Activated CD4-positive, alpha-beta T cell treated with anti-CD3 and anti-CD28 coated beads for 36 hours (primary cell): ENCODE results near the gene USP48. TPM values are rescaled to one million over a fixed set of nuclear protein-coding genes. Genes with fewer than 3 reads are reported as not detected.
A peak's percentile ranks its signal among the peaks of the same experiment; 100 is the strongest.

Source experiments
- ATAC-seq: fragments of 200-7000 bp; cut with Tn5 transposase; one replicate; pipeline ENCODE4 v1.10.0; 2021; ENCODE audit warnings: mild to moderate bottlenecking, moderate library complexity
- CTCF ChIA-PET: fragments of 350-600 bp; sonication (Branson Sonifier 250); formaldehyde crosslinking; loops from one replicate; lab custom pipeline; 2021; ENCODE audit warnings: antibody characterized with exemption; lab: Charles Lee
- POLR2A ChIA-PET: fragments of 350-600 bp; sonication (Branson Sonifier 250); formaldehyde crosslinking; loops from one replicate; lab custom pipeline; 2021; ENCODE audit warnings: antibody characterized with exemption, inconsistent platforms; lab: Charles Lee
- DNase-seq: peaks from one replicate; pipeline ENCODE4 v3.0.0-alpha.2; 2020
- H3K27ac Mint-ChIP-seq: one replicate; pipeline ENCODE4 v1.8.0; 2021; ENCODE audit warnings: mixed read lengths
- H3K27me3 Mint-ChIP-seq: one replicate; pipeline ENCODE4 v1.8.0; 2021; ENCODE audit warnings: mixed read lengths
- H3K36me3 Mint-ChIP-seq: one replicate; pipeline ENCODE4 v1.8.0; 2021; ENCODE audit warnings: low read depth, mixed read lengths
- H3K4me1 Mint-ChIP-seq: one replicate; pipeline ENCODE4 v1.8.0; 2021; ENCODE audit warnings: mixed read lengths
- H3K4me3 Mint-ChIP-seq: one replicate; pipeline ENCODE4 v1.8.0; 2021; ENCODE audit warnings: mild to moderate bottlenecking, moderate library complexity, mixed read lengths
- H3K9me3 Mint-ChIP-seq: one replicate; pipeline ENCODE4 v1.8.0; 2021; ENCODE audit warnings: low read depth, mixed read lengths
- intact Hi-C, 2 experiments: fragments of 100-400 bp; cut with DNase I in 1 of 2; cut with micrococcal nuclease in 1 of 2; formaldehyde crosslinking; loops; one replicate each; pipeline versions ENCODE4 v1.14.2 to v1.15.1; 2022 to 2024; cut with DNase I, micrococcal nuclease
- total RNA-seq, 2 experiments: library from RNA; stranded (reverse); gene quantifications; one replicate each; pipeline ENCODE4 v1.2.3, GENCODE V29; 2021

Gene USP48
- total RNA-seq, 2 experiments from 2014 or later = 66.9 to 81.5 TPM

DNA sequence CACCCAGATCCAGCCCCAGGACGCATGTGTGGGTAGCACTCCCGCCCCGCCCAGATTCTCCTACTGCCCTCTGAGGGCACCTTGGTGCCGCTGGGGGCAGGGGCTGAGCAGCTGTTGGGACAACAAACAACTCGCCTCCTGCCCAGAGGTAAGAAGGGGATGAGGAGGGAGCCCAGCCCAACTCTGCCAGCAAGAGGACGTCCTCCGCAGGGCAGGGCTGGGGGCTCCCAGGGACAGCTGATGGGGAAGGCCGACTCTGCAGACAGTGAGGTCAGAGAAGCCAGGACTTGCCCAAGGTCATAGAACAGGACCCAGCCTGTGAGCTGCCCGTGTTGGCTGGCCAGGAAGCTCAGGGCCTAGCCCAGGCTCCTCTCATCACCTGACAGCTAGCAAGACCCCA, 132.5 kb downstream of the USP48 start:
- ChIA-PET CTCF (interaction anchor here (0.7 kb wide), 1 partner anchor 167 kb away, joined by 4 read pairs; no protein-coding TSS in a partner anchor), POLR2A (no interaction called here)
- no peak overlapping the region for H3K4me3 Mint-ChIP-seq
- DNase-seq (no peak), ATAC-seq (no peak)
- peaks cover 16% of the 10 kb centered on the region for H3K27me3 Mint-ChIP-seq
- intact Hi-C loops = loop anchor here in 1 of 2 experiments (10.0 kb wide), 1 partner anchor 396 kb away; no protein-coding TSS in a partner anchor
- H3K9me3 Mint-ChIP-seq = no peaks in the 10 kb centered on the region
- no peak overlapping the region for H3K27ac Mint-ChIP-seq
- H3K4me1 Mint-ChIP-seq = peaks cover 13% of the 10 kb centered on the region
- H3K36me3 Mint-ChIP-seq = no peaks in the 10 kb centered on the region

DNA sequence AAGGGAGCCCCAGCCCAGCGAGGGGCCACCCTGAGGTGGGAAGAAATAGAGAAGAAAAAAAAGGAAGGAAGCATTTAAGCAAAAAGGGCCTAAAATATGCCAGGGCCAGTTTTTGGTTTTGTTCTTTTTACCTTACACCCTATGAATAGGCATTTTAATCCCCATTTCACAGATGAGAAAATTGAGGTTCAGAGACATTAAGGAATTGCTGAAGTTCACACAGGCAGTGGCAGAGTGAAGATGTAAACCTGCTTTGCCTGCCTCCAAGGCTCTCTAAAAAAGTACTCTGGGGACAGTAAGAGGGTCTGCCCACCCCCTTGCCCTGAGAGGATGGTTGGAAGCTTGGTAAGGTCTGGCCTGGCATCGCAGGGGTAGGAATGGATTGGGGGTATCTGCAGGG, 133.6 kb downstream of the USP48 start:
- no peak for DNase-seq
- no peak for ATAC-seq
- Mint-ChIP-seq H3K27ac (no peak overlapping the region), H3K4me3 (no peak overlapping the region), H3K9me3 (no peaks in the 10 kb centered on the region), H3K27me3 (peaks cover 16% of the 10 kb centered on the region), H3K36me3 (no peaks in the 10 kb centered on the region), H3K4me1 (peaks cover 13% of the 10 kb centered on the region)
- POLR2A ChIA-PET = no interaction called here
- intact Hi-C loops = no loop called here
- CTCF ChIA-PET = no interaction called here

DNA sequence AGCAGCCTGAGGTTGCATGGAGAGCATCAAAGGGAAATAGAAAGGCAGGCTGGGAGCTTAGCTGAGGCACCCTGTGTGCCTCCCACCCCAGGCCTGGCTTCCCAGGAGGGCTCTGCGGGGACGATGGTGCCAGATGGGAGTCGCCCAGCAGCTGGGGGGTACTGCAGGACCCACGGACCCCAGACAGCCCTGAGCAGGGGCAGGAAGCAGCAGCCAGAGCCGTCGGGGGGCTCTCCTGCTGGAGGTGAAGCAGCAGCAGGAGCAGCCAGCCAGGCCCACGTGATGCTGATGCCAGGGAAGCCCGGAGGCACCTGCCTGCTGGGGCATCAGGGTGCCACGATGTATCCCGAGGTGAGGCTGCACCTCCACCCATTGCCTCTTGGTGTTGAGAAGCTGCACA, 134.2 kb downstream of the USP48 start:
- H3K36me3 Mint-ChIP-seq = no peaks in the 10 kb centered on the region
- no peak for ATAC-seq
- intact Hi-C loops = loop anchor here in 1 of 2 experiments (1.0 kb wide), 1 partner anchor 11 kb away; no protein-coding TSS in a partner anchor
- DNase-seq = no peak
- H3K27ac Mint-ChIP-seq = no peak overlapping the region
- POLR2A ChIA-PET = no interaction called here
- CTCF ChIA-PET = no interaction called here
- H3K27me3 Mint-ChIP-seq = peaks cover 16% of the 10 kb centered on the region
- no peaks in the 10 kb centered on the region for H3K9me3 Mint-ChIP-seq
- no peak overlapping the region for H3K4me3 Mint-ChIP-seq
- H3K4me1 Mint-ChIP-seq = peaks cover 13% of the 10 kb centered on the region

DNA sequence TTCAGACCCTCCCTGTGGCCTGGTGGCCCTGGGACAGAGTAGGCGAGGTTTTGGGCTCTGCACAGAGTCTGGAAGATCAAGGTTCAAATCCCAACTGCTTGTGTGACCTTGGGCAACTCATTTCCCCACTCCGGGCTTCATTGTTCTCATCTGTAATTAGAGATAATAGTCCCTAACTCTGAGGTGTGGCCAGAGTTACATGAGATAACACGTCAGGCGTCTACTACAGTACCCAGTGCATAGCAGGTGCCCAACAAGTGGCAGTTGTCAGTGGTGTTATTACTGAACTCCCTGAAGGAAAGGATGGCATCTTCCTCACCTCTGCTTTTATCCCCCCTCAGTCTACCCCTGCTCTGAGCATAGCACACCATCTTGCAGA, 134.6 kb downstream of the USP48 start:
- no peaks in the 10 kb centered on the region for H3K9me3 Mint-ChIP-seq
- peaks cover 13% of the 10 kb centered on the region for H3K4me1 Mint-ChIP-seq
- ATAC-seq = no peak
- intact Hi-C loops = loop anchor here in 1 of 2 experiments (1.0 kb wide), 1 partner anchor 11 kb away; no protein-coding TSS in a partner anchor
- no peak for DNase-seq
- H3K36me3 Mint-ChIP-seq = no peaks in the 10 kb centered on the region
- H3K27ac Mint-ChIP-seq = no peak overlapping the region
- ChIA-PET POLR2A (no interaction called here), CTCF (no interaction called here)
- peaks cover 18% of the 10 kb centered on the region for H3K27me3 Mint-ChIP-seq
- no peak overlapping the region for H3K4me3 Mint-ChIP-seq

DNA sequence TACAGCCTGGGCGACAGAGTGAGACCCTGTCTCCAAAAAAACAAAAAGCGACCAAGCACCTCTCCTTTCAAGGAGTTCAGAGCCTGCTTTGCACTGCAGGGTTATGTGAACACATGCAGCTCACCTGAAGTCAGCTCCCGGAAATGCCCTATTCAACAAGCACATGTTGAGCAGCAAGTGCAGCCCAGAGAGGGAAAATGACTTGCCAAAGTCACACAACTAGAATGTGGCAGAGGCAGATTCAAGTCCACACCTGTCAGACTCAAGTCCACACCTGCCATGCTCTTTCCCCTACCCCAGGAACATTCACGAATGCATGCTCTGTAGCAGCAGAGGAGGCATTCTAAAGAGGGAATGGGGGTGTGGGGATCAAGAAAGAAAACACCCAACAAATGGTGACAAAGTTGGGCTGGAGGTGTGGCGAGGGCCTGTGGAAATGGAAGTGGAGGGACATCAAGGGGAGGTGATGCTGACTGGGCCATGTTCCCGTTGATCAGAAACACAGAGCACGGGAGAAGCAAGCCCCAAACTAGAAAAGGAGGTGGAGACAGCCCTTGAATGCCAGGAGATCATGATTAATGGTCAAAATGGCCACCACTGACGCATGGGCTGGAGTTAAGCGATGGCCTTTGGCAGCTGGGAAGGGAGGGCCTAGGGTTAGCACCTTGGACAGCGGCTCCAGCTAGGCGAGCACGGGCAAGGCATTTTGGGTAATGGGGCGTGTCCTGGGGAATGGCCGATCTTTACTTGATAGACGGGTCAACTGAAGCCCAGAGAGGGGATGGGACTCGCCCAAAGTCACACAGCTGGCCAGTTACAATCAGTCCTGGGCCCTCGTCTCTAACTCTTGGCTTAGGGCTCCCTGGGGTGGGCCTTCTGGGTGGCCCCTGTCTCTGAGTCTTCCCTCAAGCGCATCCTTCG, 135.3 kb downstream of the USP48 start:
- H3K9me3 Mint-ChIP-seq = no peaks in the 10 kb centered on the region
- H3K4me1 Mint-ChIP-seq = peaks cover 13% of the 10 kb centered on the region
- CTCF ChIA-PET = no interaction called here
- intact Hi-C loops = loop anchor here in 1 of 2 experiments (1.0 kb wide), 1 partner anchor 12 kb away; no protein-coding TSS in a partner anchor
- no peak overlapping the region for H3K4me3 Mint-ChIP-seq
- no peak overlapping the region for H3K27ac Mint-ChIP-seq
- no peak for ATAC-seq
- H3K27me3 Mint-ChIP-seq = peaks cover 19% of the 10 kb centered on the region
- POLR2A ChIA-PET = no interaction called here
- no peaks in the 10 kb centered on the region for H3K36me3 Mint-ChIP-seq
- DNase-seq = peak; percentile 75

DNA sequence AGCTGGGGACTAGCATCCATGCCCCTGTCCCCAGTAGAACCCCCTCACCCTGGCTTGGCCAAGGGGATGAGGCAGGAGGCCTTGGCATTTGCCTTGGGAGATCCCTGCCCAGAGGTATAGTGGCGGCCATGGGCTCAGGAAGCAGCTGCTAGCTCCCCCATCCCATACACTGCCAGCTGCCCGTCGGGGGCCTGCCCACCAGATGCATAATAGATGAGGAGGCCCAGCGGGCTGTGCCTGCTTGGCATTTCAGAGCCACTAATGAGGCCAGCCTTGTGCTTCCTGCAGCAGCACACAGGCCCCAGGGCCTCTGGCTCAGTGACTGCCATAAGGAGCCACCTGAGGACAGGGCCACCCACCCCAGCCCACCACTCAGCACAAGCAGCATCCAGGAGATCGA, 137.4 kb downstream of the USP48 start:
- intact Hi-C loops = no loop called here
- Mint-ChIP-seq H3K27me3 (peaks cover 15% of the 10 kb centered on the region), H3K4me1 (no peaks in the 10 kb centered on the region), H3K27ac (no peak overlapping the region), H3K9me3 (no peaks in the 10 kb centered on the region), H3K36me3 (no peaks in the 10 kb centered on the region), H3K4me3 (no peak overlapping the region)
- CTCF ChIA-PET = interaction anchor here (0.6 kb wide), 2 partner anchors 19 to 21 kb away, joined by 4 read pairs; no protein-coding TSS in a partner anchor
- POLR2A ChIA-PET = no interaction called here
- DNase-seq = no peak
- no peak for ATAC-seq

DNA sequence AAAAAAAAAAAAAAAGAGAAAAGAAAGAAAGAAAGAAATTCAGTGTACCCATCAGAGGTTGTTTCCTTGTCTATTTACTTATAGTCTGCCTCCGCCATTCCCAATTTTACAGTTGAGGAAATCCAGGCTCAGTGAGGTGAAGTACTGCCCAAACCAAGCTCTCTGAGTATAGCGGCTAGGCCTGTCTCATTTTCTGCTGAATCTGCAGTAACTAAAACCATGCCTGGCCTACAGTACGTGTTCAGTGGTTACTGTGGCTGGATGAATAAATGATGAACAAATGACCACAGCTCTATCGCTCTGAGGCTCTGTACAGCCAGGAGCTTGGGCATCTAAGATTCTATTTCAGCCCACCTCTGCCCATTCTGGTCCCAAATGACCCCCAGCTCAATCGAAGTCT, 138.0 kb downstream of the USP48 start:
- Mint-ChIP-seq H3K9me3 (no peaks in the 10 kb centered on the region), H3K4me3 (no peak overlapping the region), H3K27ac (no peak overlapping the region), H3K4me1 (no peaks in the 10 kb centered on the region), H3K27me3 (peaks cover 16% of the 10 kb centered on the region), H3K36me3 (no peaks in the 10 kb centered on the region)
- ChIA-PET POLR2A (no interaction called here), CTCF (interaction anchor here (0.6 to 0.7 kb wide), 3 partner anchors 14 to 660 kb away, joined by 3 to 4 read pairs (median 3); no protein-coding TSS in a partner anchor)
- DNase-seq (no peak), ATAC-seq (no peak)
- intact Hi-C loops = no loop called here

DNA sequence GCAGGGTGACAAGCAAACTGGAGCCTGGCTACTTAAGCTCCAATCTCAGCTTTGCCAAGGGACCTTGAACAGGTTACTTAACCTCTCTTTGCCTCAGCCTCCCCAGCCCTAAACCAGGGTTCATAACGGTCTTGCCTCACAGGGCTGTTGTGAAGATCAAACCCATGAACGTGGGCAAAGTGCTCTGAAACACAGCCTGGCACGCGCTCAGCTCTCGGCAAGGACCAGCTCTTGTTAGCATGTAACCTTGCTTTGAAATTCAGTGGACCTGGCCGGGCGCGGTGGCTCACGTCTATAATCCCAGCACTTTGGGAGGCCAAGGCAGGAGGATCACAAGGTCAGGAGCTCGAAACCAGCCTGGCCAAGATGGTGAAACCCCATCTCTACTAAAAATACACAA, 138.6 kb downstream of the USP48 start:
- POLR2A ChIA-PET = no interaction called here
- Mint-ChIP-seq H3K4me3 (no peak overlapping the region), H3K36me3 (no peaks in the 10 kb centered on the region), H3K27ac (no peak overlapping the region), H3K27me3 (peaks cover 16% of the 10 kb centered on the region), H3K4me1 (no peaks in the 10 kb centered on the region), H3K9me3 (no peaks in the 10 kb centered on the region)
- ATAC-seq (no peak), DNase-seq (no peak)
- intact Hi-C loops = no loop called here
- CTCF ChIA-PET = interaction anchor here (0.6 to 0.7 kb wide), 4 partner anchors 14 to 660 kb away, joined by 3 to 4 read pairs (median 3); no protein-coding TSS in a partner anchor

DNA sequence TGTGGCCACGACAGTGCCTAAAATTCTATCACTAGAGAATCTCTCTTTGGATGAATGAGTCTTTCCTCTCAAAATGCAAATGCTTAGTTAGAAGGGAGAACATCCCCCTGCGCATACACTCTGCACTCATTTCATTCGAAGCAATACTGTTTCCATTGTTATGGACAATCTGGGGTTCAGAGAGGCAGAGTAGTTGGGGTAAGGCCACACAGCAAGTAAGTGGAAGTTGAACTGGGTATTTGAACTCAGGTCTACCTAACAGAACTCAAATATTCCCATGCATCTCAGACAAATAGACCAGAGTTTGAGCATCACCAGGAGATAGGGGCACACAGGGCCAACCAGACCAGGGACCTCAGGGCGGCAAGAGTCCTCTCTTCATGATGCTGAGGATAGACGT, 139.3 kb downstream of the USP48 start:
- Mint-ChIP-seq H3K4me3 (no peak overlapping the region), H3K9me3 (no peaks in the 10 kb centered on the region), H3K4me1 (peaks cover 2% of the 10 kb centered on the region), H3K36me3 (no peaks in the 10 kb centered on the region), H3K27me3 (peaks cover 16% of the 10 kb centered on the region), H3K27ac (no peak overlapping the region)
- POLR2A ChIA-PET = no interaction called here
- CTCF ChIA-PET = interaction anchor here (0.6 kb wide), 1 partner anchor 380 kb away, joined by 3 read pairs; no protein-coding TSS in a partner anchor
- ATAC-seq (no peak), DNase-seq (no peak)
- intact Hi-C loops = no loop called here

DNA sequence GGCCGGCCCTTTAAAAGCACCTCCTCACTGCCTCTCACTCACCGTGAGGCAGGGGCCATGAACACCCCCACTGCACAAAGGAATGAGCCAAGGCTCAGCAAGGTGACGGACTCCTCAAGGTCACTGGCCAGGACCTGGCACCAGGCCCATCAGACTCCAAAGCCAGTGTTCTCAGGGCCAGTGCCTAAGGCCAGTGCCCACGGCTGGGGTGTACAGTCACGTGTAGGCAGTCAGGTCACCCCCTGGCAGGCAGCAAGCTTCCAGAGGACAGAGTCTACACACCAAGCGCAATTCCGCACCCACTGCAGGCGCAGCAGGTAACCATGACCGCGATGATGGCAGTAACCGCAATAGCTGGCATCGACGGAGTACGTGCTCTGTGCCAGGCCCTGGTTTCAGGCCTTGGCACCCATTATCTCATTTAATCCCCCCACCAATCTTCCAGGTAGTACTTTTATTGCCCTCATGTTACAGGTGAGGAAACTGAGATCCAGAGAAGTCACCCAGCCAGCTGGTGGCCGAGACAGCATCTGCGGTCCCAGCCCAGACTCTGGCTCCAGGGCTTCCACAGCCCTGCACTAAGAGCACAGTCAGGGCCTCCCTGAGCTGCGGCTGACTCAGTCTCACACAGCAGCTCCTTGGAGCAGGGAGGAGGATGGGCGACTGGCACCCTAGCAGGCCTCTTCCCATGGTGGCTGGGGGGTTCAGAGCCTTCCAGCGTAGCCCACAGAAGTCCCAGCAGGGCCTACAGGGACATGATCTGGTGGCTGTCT, 140.8 kb downstream of the USP48 start:
- DNase-seq = no peak
- Mint-ChIP-seq H3K4me1 (peaks cover 5% of the 10 kb centered on the region), H3K4me3 (no peak overlapping the region), H3K9me3 (no peaks in the 10 kb centered on the region), H3K27ac (no peak overlapping the region), H3K36me3 (no peaks in the 10 kb centered on the region), H3K27me3 (peaks cover 13% of the 10 kb centered on the region)
- intact Hi-C loops = no loop called here
- ChIA-PET POLR2A (no interaction called here), CTCF (no interaction called here)
- no peak for ATAC-seq

DNA sequence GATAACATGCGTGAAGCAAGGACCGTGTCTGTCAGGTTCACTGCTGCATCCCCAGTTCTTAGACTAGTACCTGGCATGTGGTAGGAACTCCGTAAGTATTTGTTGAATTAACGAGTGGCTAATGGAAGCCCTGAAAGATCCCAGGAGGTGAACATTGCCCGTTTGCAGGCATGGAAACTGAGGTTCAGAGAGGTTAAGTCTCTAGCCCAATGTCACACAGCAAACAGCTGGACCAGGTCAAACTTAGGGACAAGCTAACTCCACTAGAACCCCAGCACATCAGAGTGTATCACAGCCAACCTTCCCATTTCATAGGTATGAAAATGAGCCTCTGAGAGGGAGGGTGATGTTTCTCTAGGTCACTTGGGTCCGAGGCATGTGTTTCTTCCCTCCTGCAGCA, 141.4 kb downstream of the USP48 start:
- Mint-ChIP-seq H3K36me3 (no peaks in the 10 kb centered on the region), H3K27me3 (peaks cover 8% of the 10 kb centered on the region), H3K4me3 (no peak overlapping the region), H3K4me1 (peaks cover 5% of the 10 kb centered on the region), H3K9me3 (no peaks in the 10 kb centered on the region), H3K27ac (no peak overlapping the region)
- DNase-seq (no peak), ATAC-seq (no peak)
- ChIA-PET CTCF (interaction anchor here (0.5 kb wide), 1 partner anchor 532 kb away, joined by 3 read pairs; no protein-coding TSS in a partner anchor), POLR2A (no interaction called here)
- intact Hi-C loops = no loop called here
